ENCODE data around the gene YDJC. TPM values are rescaled to one million over a fixed set of nuclear protein-coding genes. Genes with fewer than 3 reads are reported as not detected.
A peak's percentile ranks its signal among the peaks of the same experiment; 100 is the strongest.

Gene YDJC
- total and polyA plus RNA-seq, 2 of the 8 experiments (the other 6 are each of a cell fraction or from before 2014, with no cell fraction given), result 36.7 to 45.2 TPM

- TF ChIP-seq USF2 (IDR thresholded peaks at IDR 0.05; ENCODE audit: low read length) (peak; percentile 32; the same call in 1 of the 2 replicates), SRF (IDR thresholded peaks at IDR 0.05; ENCODE audit: low read depth, low read length) (no peak), SP4 (IDR thresholded peaks at IDR 0.05; ENCODE audit: low read length) (no peak), EGR1 (IDR thresholded peaks at IDR 0.05; ENCODE audit: borderline replicate concordance, low read depth, low read length) (0 out of 2 replicates have a peak, but pooled peaks have one; percentile 26), SIN3A (conservative IDR thresholded peaks at IDR 0.05 in 1 of 2, IDR thresholded peaks at IDR 0.05 in 1 of 2; ENCODE audit: low read depth in 1 of 2, low read length in 2 of 2) (peak; percentile 82 to 84; a peak in 3 of 4 replicates), GABPA (IDR thresholded peaks at IDR 0.05; ENCODE audit: borderline replicate concordance, insufficient read depth, low read length) (peak; percentile 71; the same call in 1 of the 2 replicates), GTF2F1 (IDR thresholded peaks at IDR 0.05; ENCODE audit: borderline replicate concordance, low read depth, low read length) (no peak)
Observed at GRCh38 chr22:21629255-21630149, at the start of gene YDJC (continued).

All from H1 (cell line).